H9 (cell line): ENCODE results near the gene ZNF813. TPM values are rescaled to one million over a fixed set of nuclear protein-coding genes. Genes with fewer than 3 reads are reported as not detected.
"Not testable (repeated sequence)": the region's sequence is repeated elsewhere in the genome, so short reads cannot be mapped to it uniquely, and the experiment has no call there.

Experiments used
- DNase-seq: peaks from one replicate; pipeline ENCODE4 v3.0.0-alpha.2; 2017
- H2AFZ ChIP-seq: one replicate; pipeline ENCODE4 v1.6.1; 2013; ENCODE audit warnings: mild to moderate bottlenecking, low read length, control low read depth, moderate library complexity
- H2AK5ac ChIP-seq: 2 replicates; pipeline ENCODE4 v1.6.1; 2013; ENCODE audit warnings: low read length, control low read depth, mixed read lengths; ENCODE audit not compliant: insufficient read length
- H2BK120ac ChIP-seq: one replicate; pipeline ENCODE4 v1.6.1; 2013; ENCODE audit warnings: low read depth, mild to moderate bottlenecking, low read length, control low read depth, inconsistent platforms; ENCODE audit not compliant: poor library complexity, severe bottlenecking
- H2BK12ac ChIP-seq: 2 replicates; pipeline ENCODE4 v1.6.1; 2013; ENCODE audit warnings: low read length, control low read depth, mixed read lengths, low read depth; ENCODE audit not compliant: insufficient read length
- H2BK15ac ChIP-seq: 2 replicates; pipeline ENCODE4 v1.6.1; 2013; ENCODE audit warnings: low read depth, low read length, control low read depth
- H2BK20ac ChIP-seq: one replicate; pipeline ENCODE4 v1.6.1; 2013; ENCODE audit warnings: low read depth, mild to moderate bottlenecking, low read length, control low read depth, inconsistent platforms; ENCODE audit not compliant: poor library complexity, severe bottlenecking
- H2BK5ac ChIP-seq: 2 replicates; pipeline ENCODE4 v1.6.1; 2013; ENCODE audit warnings: low read length, control low read depth, mixed read lengths; ENCODE audit not compliant: insufficient read length
- H3K14ac ChIP-seq: 2 replicates; pipeline ENCODE4 v1.6.1; 2013; ENCODE audit warnings: low read length, control low read depth; ENCODE audit not compliant: insufficient read depth
- H3K18ac ChIP-seq: 2 replicates; pipeline ENCODE4 v1.6.1; 2013; ENCODE audit warnings: low read depth, mild to moderate bottlenecking, mixed read lengths, low read length, control low read depth; ENCODE audit not compliant: insufficient read length
- H3K23ac ChIP-seq: 2 replicates; pipeline ENCODE4 v1.6.1; 2013; ENCODE audit warnings: low read length, control low read depth, mixed read lengths, low read depth; ENCODE audit not compliant: insufficient read length
- H3K23me2 ChIP-seq: 2 replicates; pipeline ENCODE4 v1.6.1; 2013; ENCODE audit warnings: low read depth, mild to moderate bottlenecking, mixed read lengths, low read length, control low read depth; ENCODE audit not compliant: insufficient read length, poor library complexity, severe bottlenecking
- H3K27ac ChIP-seq: 2 replicates; pipeline ENCODE4 v1.5.1; 2013; ENCODE audit warnings: low read length, control low read depth, mixed read lengths, low read depth; ENCODE audit not compliant: insufficient read length
- H3K27me3 ChIP-seq: 2 replicates; pipeline ENCODE4 v1.6.1; 2013; ENCODE audit warnings: low read length, control low read depth, inconsistent platforms; ENCODE audit not compliant: insufficient read depth
- H3K4ac ChIP-seq: 2 replicates; pipeline ENCODE4 v1.6.1; 2013; ENCODE audit warnings: low read depth, mild to moderate bottlenecking, control low read depth, inconsistent platforms, low read length, moderate library complexity
- H3K4me1 ChIP-seq: 2 replicates; pipeline ENCODE4 v1.6.1; 2013; ENCODE audit warnings: low read length, control low read depth, inconsistent platforms; ENCODE audit not compliant: insufficient read depth
- H3K4me2 ChIP-seq: 2 replicates; pipeline ENCODE4 v1.6.1; 2013; ENCODE audit warnings: low read length, control low read depth, mixed read lengths; ENCODE audit not compliant: insufficient read length, insufficient read depth
- H3K56ac ChIP-seq: 2 replicates; pipeline ENCODE4 v1.6.1; 2013; ENCODE audit warnings: low read depth, mild to moderate bottlenecking, mixed read lengths, low read length, control low read depth; ENCODE audit not compliant: insufficient read length
- H3K79me1 ChIP-seq: 2 replicates; pipeline ENCODE4 v1.6.1; 2013; ENCODE audit warnings: low read depth, mild to moderate bottlenecking, moderate library complexity, low read length, control low read depth, inconsistent platforms; ENCODE audit not compliant: insufficient read depth, poor library complexity, severe bottlenecking
- H3K79me2 ChIP-seq: 2 replicates; pipeline ENCODE4 v1.6.1; 2013; ENCODE audit warnings: low read length, control low read depth, inconsistent platforms; ENCODE audit not compliant: insufficient read depth
- H3K9ac ChIP-seq: 2 replicates; pipeline ENCODE4 v1.6.1; 2013; ENCODE audit warnings: low read length, control low read depth, mixed read lengths; ENCODE audit not compliant: insufficient read length; ENCODE audit errors: extremely low read depth
- H3K9me3 ChIP-seq: one replicate; pipeline ENCODE4 v1.6.1; 2013; ENCODE audit warnings: low read depth, low read length, inconsistent platforms; ENCODE audit not compliant: control insufficient read depth
- H3T11ph ChIP-seq: one replicate; pipeline ENCODE4 v1.6.1; 2013; ENCODE audit warnings: mild to moderate bottlenecking, low read length, control low read depth, inconsistent platforms
- H4K20me1 ChIP-seq: one replicate; pipeline ENCODE4 v1.6.1; 2013; ENCODE audit not compliant: control insufficient read depth, insufficient read length, insufficient read depth
- H4K5ac ChIP-seq: 2 replicates; pipeline ENCODE4 v1.6.1; 2013; ENCODE audit warnings: low read depth, mild to moderate bottlenecking, mixed read lengths, low read length, control low read depth; ENCODE audit not compliant: insufficient read length
- H4K8ac ChIP-seq: replicated peaks from 2 replicates; pipeline ENCODE4 v1.6.1; 2013; ENCODE audit warnings: low read length, control low read depth, mixed read lengths, low read depth; ENCODE audit not compliant: insufficient read length
- H4K91ac ChIP-seq: 2 replicates; pipeline ENCODE4 v1.6.1; 2013; ENCODE audit warnings: low read depth, mild to moderate bottlenecking, moderate library complexity, mixed read lengths, low read length, control low read depth; ENCODE audit not compliant: insufficient read length
- H3K27ac Mint-ChIP-seq, 3 experiments: 2 replicates in 2 of 3; 3 replicates in 1 of 3; pipeline ENCODE4 v1.8.0; 2020 to 2021; ENCODE audit warnings: mixed read lengths in 3 of 3, mild to moderate bottlenecking in 1 of 3, moderate library complexity in 1 of 3
- H3K27me3 Mint-ChIP-seq: 2 replicates; pipeline ENCODE4 v1.8.0; 2021; ENCODE audit warnings: low read depth, mild to moderate bottlenecking, moderate library complexity, mixed read lengths
- H3K36me3 Mint-ChIP-seq, 3 experiments: 2 replicates in 2 of 3; 3 replicates in 1 of 3; pipeline ENCODE4 v1.8.0; 2020 to 2021; ENCODE audit warnings: low read depth in 3 of 3, mixed read lengths in 3 of 3; ENCODE audit not compliant: insufficient read depth in 1 of 3
- H3K4me1 Mint-ChIP-seq, 2 experiments: 2 replicates each; pipeline ENCODE4 v1.8.0; 2020; ENCODE audit warnings: mixed read lengths in 2 of 2
- H3K4me3 Mint-ChIP-seq, 2 experiments: 2 replicates in 1 of 2; 3 replicates in 1 of 2; pipeline ENCODE4 v1.8.0; 2020 to 2021; ENCODE audit warnings: mild to moderate bottlenecking in 2 of 2, mixed read lengths in 2 of 2, moderate library complexity in 1 of 2
- H3K9me3 Mint-ChIP-seq, 2 experiments: 2 replicates in 1 of 2; 3 replicates in 1 of 2; pipeline ENCODE4 v1.8.0; 2020; ENCODE audit warnings: mild to moderate bottlenecking in 2 of 2, mixed read lengths in 2 of 2, moderate library complexity in 1 of 2
- CTCF ChIP-seq: fragments of 200-600 bp; sonication (generic); conservative IDR thresholded peaks from 3 replicates; pipeline ENCODE4 v1.8.0; 2021; ENCODE audit warnings: antibody characterized with exemption, mild to moderate bottlenecking
- WGBS: extraction: QIAGEN DNeasy Blood & Tissue Kit; methylation state at CpG from one replicate; pipeline ENCODE4 v1.1.7; 2013; ENCODE audit warnings: missing lambda C conversion rate, low lambda C conversion rate, mixed read lengths; ENCODE audit not compliant: insufficient read length; ENCODE audit errors: extremely low coverage; 5-methylcytosine and 5-hydroxymethylcytosine counted together
- total RNA-seq: library from RNA; stranded (reverse); gene quantifications from 2 replicates; pipeline ENCODE4 v1.2.1, GENCODE V29; 2021

ZNF813 gene
- total RNA-seq, 1 experiment from 2014 or later = 17.3 TPM

GRCh38 chr19:53422551-53422950, 45.0 kb upstream of the ZNF813 start:
- Histone ChIP-seq H2BK20ac (no peak overlapping the region), H2AFZ (no peak overlapping the region), H4K20me1 (no peaks in the 10 kb centered on the region), H2BK15ac (no peak overlapping the region), H3K18ac (no peak overlapping the region), H3K27me3 (no peaks in the 10 kb centered on the region), H2BK12ac (no peak overlapping the region), H3K23ac (no peak overlapping the region), H3K79me2 (no peaks in the 10 kb centered on the region), H3K14ac (no peak overlapping the region), H3K4ac (no peak overlapping the region), H4K91ac (no peak overlapping the region), H3K79me1 (no peaks in the 10 kb centered on the region), H3K23me2 (no peaks in the 10 kb centered on the region), H2AK5ac (no peak overlapping the region), H2BK120ac (no peak overlapping the region), H3T11ph (no peak overlapping the region), H3K9ac (no peak overlapping the region), H4K8ac (no peak overlapping the region), H2BK5ac (no peak overlapping the region), H3K56ac (no peak overlapping the region), H3K4me2 (no peak overlapping the region), H4K5ac (no peak overlapping the region), H3K9me3 (no peaks in the 10 kb centered on the region), H3K4me1 (no peaks in the 10 kb centered on the region), H3K27ac (no peak overlapping the region)
- Mint-ChIP-seq H3K36me3 (no peaks in the 10 kb centered on the region), H3K4me3 (no peak overlapping the region), H3K9me3 (peaks cover 0 to 2% of the 10 kb centered on the region in 2 experiments; a peak in 1 of 5 replicates), H3K4me1 (peaks cover 14 to 23% of the 10 kb centered on the region in 2 experiments), H3K27me3 (no peaks in the 10 kb centered on the region), H3K27ac (no peak overlapping the region)
- WGBS = no CpG with 5 or more reads among the region's 5 CpGs
- no peak for TF ChIP-seq CTCF
- DNase-seq = no peak

- H3K9me3 Mint-ChIP-seq = not testable (repeated sequence)
These were observed 44.5 kb upstream of the ZNF813 start for GRCh38 chr19:53423074-53423473.

More at GRCh38 chr19:53423074-53423473, 44.5 kb upstream of the ZNF813 start:
- not testable (repeated sequence) for H2BK15ac ChIP-seq, H2BK120ac ChIP-seq, H3K27ac ChIP-seq, H3K14ac ChIP-seq, H3K23me2 ChIP-seq, H3T11ph ChIP-seq, H3K27me3 ChIP-seq, DNase-seq, H2AFZ ChIP-seq, H3K9me3 ChIP-seq, H3K79me1 ChIP-seq, H2BK5ac ChIP-seq, H3K4me1 ChIP-seq, H4K91ac ChIP-seq, H3K4ac ChIP-seq, H3K27ac Mint-ChIP-seq, H3K56ac ChIP-seq, H3K27me3 Mint-ChIP-seq, H4K20me1 ChIP-seq, H3K18ac ChIP-seq, H4K8ac ChIP-seq, H2BK12ac ChIP-seq, H3K23ac ChIP-seq, H3K36me3 Mint-ChIP-seq, H3K9ac ChIP-seq, H2AK5ac ChIP-seq, H3K79me2 ChIP-seq, H4K5ac ChIP-seq, H2BK20ac ChIP-seq
- WGBS = no CpG with 5 or more reads among the region's 13 CpGs
- Mint-ChIP-seq H3K4me3 (peak overlapping the region in 1 of 2 experiments; percentile 25; a peak in 1 of 5 replicates), H3K4me1 (peaks cover 14 to 23% of the 10 kb centered on the region in 2 experiments)
- H3K4me2 ChIP-seq = peak overlapping the region; percentile 43
